Measurements from ENCODE around the gene RAB11FIP4. TPM values are rescaled to one million over a fixed set of nuclear protein-coding genes. Genes with fewer than 3 reads are reported as not detected.

The RAB11FIP4 gene
- total and polyA plus RNA-seq, 9 of the 15 experiments (the other 6 are each of a cell fraction or from before 2014, with no cell fraction given): 0.62 to 16.6 (median 8.9) TPM

- TF ChIP-seq ZNF609 (CRISPR knock-in tag; IDR thresholded peaks at IDR 0.05; ENCODE audit: borderline replicate concordance) (no peak), HES1 (IDR thresholded peaks at IDR 0.05; ENCODE audit: low read depth) (no peak), ELK3 (CRISPR knock-in tag; IDR thresholded peaks at IDR 0.05) (no peak), ZNF134 (CRISPR knock-in tag; conservative IDR thresholded peaks at IDR 0.05) (no peak), ZNF140 (CRISPR knock-in tag; IDR thresholded peaks at IDR 0.05) (no peak), HDAC2 (IDR thresholded peaks at IDR 0.05) (no peak), ZEB2 (IDR thresholded peaks at IDR 0.05) (no peak)
Observed at GRCh38 chr17:31411707-31412285, 20.3 kb downstream of the RAB11FIP4 start (continued).

All from K562 (cell line).